IPS-15b (cell line): ENCODE measurements around the gene MYO9A.

Source experiments
- H3K27me3 ChIP-seq: one replicate; pipeline ENCODE4 v1.6.1; 2013; ENCODE audit warnings: low read length; ENCODE audit not compliant: control insufficient read depth, insufficient read depth
- H3K36me3 ChIP-seq: one replicate; pipeline ENCODE4 v1.6.1; 2013; ENCODE audit warnings: low read length; ENCODE audit not compliant: control insufficient read depth, insufficient read depth
- H3K4me1 ChIP-seq: one replicate; pipeline ENCODE4 v1.6.1; 2013; ENCODE audit warnings: mild to moderate bottlenecking, low read length; ENCODE audit not compliant: control insufficient read depth, insufficient read depth
- H3K4me3 ChIP-seq: one replicate; pipeline ENCODE4 v1.5.1; 2013; ENCODE audit warnings: low read depth, low read length
- H3K9ac ChIP-seq: one replicate; pipeline ENCODE4 v1.6.1; 2013; ENCODE audit warnings: low read depth, mild to moderate bottlenecking, low read length
- H3K9me3 ChIP-seq: one replicate; pipeline ENCODE4 v1.6.1; 2013; ENCODE audit warnings: mild to moderate bottlenecking, low read length; ENCODE audit not compliant: control insufficient read depth, insufficient read depth

The MYO9A gene

DNA sequence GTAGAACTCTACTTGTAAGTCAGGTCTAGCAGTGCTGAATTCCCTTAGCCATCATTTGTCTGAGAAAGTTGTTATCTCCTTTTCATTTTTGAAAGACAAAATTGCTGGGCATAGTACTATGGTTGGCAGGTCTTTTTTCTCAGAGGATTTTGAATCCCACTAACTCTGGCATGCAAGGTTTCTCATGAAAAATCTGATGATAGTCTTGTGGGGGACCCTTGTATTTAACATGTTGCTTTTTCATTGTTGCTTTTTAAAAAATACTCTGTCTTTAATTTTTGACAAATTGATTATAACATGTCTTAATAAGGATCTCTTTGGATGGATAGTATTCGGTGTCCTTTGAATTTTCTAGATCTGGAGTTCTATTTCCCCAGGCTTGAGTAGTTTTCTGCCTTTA is 186.7 kb downstream of the MYO9A start:
- Histone ChIP-seq H3K36me3 (no peaks in the 10 kb centered on the region), H3K27me3 (no peaks in the 10 kb centered on the region), H3K9ac (no peak overlapping the region), H3K9me3 (no peaks in the 10 kb centered on the region), H3K4me1 (no peaks in the 10 kb centered on the region), H3K4me3 (no peak overlapping the region)

DNA sequence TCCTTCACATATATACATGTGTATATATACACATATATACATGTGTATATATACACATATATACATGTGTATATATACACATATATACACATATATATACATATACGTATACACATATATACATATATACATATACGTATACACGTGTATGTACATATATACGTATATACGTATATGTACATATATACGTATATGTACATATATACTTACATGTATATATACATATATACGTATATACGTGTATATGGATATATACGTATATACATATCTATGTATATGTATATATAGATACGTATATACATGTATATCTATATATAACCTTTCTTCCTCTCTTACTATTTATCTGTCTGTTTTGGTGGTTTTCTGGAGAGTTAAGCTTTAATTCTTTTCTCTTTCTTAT is 192.8 kb downstream of the MYO9A start:
- Histone ChIP-seq H3K27me3 (no peaks in the 10 kb centered on the region), H3K36me3 (no peaks in the 10 kb centered on the region), H3K9me3 (no peaks in the 10 kb centered on the region), H3K4me3 (no peak overlapping the region), H3K9ac (no peak overlapping the region), H3K4me1 (no peaks in the 10 kb centered on the region)

DNA sequence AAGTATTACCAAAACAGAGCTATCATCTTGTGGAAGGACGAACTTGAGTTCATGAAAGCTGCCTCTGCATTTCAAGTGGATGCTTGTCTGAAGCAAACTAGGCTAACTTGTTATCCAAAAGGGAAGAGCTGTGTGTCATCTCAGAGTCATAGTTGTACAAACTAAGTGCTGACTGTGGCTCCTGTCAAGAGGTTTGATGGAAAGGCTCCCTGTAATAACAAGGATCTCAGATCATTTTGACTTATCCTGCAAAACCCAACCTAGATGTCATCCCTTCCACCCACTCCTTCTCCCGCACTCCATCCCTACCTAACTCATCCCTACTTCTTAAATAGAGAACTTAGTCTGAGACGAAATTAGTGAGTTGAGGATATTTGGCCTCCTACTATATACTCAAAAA is 196.8 kb downstream of the MYO9A start:
- Histone ChIP-seq H3K4me1 (peaks cover 2% of the 10 kb centered on the region), H3K36me3 (no peaks in the 10 kb centered on the region), H3K9ac (no peak overlapping the region), H3K4me3 (no peak overlapping the region), H3K27me3 (no peaks in the 10 kb centered on the region), H3K9me3 (no peaks in the 10 kb centered on the region)

DNA sequence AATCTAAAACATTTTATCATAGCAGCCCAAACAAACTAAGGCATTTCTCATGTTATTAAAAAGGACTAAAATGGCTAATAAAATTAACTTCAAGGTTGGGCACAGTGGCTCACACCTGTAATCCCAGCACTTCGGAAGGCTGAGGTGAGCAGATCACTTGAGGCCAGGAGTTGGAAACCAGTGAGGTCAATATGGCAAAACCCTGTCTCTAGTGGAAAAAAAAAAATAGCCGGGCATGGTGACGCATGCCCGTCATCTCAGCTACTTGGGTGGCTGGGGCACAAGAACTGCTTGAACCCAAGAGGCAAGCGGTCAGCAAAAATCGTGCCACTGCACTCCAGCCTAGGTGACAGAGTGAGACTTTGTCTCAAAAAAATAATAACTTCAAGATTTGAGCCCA is 197.4 kb downstream of the MYO9A start:
- H3K36me3 ChIP-seq: no peaks in the 10 kb centered on the region
- H3K9ac ChIP-seq: no peak overlapping the region
- H3K9me3 ChIP-seq: no peaks in the 10 kb centered on the region
- no peaks in the 10 kb centered on the region for H3K27me3 ChIP-seq
- peaks cover 3% of the 10 kb centered on the region for H3K4me1 ChIP-seq
- no peak overlapping the region for H3K4me3 ChIP-seq

DNA sequence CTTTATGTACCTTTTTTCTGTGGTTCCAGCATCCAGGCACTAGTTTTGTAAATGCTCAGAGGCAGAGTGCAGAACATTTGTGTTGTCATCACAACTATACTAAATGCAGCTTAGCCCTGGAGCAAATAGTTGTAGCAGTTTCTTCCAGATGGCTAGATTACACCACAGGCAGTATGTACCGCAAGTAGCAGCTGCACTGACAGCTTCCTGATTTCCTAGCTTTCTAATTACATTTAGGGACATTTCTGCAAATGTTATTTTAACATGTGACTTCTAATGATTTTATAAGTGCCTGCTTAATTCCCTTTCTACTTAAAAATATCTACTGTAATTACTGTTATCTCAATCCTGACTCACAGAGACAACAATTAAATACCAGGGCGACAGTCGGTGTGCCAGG is 201.1 kb downstream of the MYO9A start:
- Histone ChIP-seq H3K4me3 (no peak overlapping the region), H3K9me3 (no peaks in the 10 kb centered on the region), H3K4me1 (peaks cover 3% of the 10 kb centered on the region), H3K27me3 (no peaks in the 10 kb centered on the region), H3K36me3 (no peaks in the 10 kb centered on the region), H3K9ac (no peak overlapping the region)

DNA sequence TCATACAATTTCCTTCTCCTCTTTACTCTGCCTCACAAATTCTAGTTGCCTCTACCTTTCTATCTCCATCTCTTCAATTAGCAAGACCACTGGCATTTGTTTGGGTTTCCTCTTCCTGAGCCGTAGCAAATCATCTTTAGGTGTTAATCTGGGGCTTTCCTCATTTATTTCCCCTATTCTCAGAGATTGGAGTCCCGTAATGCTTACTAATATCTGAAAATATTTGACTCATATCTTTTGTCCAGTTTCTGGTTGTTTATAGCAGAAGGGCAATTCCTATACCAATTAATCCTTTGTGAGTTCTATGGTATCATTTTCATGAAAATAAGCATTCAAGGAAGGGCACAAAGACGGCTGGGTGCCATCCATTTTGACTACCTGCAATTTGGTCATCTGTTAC is 203.9 kb downstream of the MYO9A start:
- Histone ChIP-seq H3K9me3 (no peaks in the 10 kb centered on the region), H3K4me3 (no peak overlapping the region), H3K4me1 (peaks cover 3% of the 10 kb centered on the region), H3K36me3 (no peaks in the 10 kb centered on the region), H3K27me3 (no peaks in the 10 kb centered on the region), H3K9ac (no peak overlapping the region)

DNA sequence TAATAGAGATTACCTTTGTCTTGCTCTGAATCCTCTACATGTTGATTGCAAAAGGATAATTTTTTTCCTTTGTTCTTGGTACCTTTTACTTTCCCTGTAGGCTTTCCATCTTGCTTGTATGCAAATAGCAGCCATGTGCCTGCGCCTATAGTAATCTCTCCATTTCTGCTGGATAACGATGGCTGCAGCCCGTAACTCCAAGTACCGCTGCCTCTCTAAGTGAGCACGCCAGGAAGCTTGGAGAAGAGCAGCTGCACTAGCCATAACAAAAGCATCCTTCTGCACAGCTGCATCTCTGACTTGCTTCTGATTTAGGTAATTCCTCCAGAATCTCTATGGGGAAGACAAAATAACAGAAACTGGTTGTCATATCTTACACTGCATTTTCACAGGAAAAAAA is 218.3 kb downstream of the MYO9A start:
- Histone ChIP-seq H3K4me1 (no peaks in the 10 kb centered on the region), H3K4me3 (no peak overlapping the region)

DNA sequence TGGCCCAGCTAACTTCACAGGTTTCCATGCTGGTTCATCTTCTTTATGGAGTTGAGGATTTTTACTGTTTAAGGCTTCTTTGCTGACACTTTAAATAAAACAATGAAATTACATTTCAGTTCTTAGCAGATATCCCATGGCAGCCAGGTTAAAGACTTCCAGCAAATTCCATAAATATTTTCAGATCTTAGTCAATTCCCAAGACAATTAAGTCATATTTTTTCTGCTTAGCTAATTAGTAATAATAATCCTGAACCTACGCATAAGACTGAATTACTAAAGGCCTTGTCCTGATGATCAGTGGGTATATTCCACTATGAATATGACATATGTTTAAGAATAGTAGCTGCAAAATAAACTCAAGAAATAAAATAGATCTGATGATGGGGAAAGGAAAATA is 224.3 kb downstream of the MYO9A start:
- no peaks in the 10 kb centered on the region for H3K9me3 ChIP-seq

More for the DNA sequence above, 218.3 kb downstream of the MYO9A start:
- Histone ChIP-seq H3K36me3 (peaks cover 3% of the 10 kb centered on the region), H3K27me3 (no peaks in the 10 kb centered on the region), H3K9me3 (no peaks in the 10 kb centered on the region), H3K9ac (no peak overlapping the region)

DNA sequence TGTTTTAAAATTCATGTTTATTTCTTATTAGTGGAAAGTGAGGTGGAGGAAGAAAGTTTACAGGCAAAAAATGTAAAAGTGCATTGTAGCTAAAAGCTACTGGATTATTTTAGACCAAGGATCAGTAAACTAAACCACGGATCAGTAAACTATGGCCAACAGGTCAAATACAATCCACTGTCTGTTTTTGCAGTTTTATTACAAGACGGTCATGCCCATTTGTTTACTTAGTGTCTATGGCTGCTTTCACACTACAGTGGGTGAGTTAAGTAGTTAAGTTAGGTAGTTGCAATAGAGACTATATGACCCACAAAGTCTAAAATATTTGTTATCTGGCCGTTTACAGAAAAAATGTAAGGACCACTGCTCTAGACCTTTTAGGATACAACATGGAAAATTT is 225.6 kb downstream of the MYO9A start:
- Histone ChIP-seq H3K4me3 (no peak overlapping the region), H3K9ac (no peak overlapping the region), H3K9me3 (no peaks in the 10 kb centered on the region), H3K4me1 (no peaks in the 10 kb centered on the region), H3K27me3 (no peaks in the 10 kb centered on the region), H3K36me3 (no peaks in the 10 kb centered on the region)

More for the DNA sequence above, 224.3 kb downstream of the MYO9A start:
- Histone ChIP-seq H3K9ac (no peak overlapping the region), H3K4me1 (no peaks in the 10 kb centered on the region), H3K36me3 (peaks cover 3% of the 10 kb centered on the region), H3K27me3 (no peaks in the 10 kb centered on the region), H3K4me3 (no peak overlapping the region)

DNA sequence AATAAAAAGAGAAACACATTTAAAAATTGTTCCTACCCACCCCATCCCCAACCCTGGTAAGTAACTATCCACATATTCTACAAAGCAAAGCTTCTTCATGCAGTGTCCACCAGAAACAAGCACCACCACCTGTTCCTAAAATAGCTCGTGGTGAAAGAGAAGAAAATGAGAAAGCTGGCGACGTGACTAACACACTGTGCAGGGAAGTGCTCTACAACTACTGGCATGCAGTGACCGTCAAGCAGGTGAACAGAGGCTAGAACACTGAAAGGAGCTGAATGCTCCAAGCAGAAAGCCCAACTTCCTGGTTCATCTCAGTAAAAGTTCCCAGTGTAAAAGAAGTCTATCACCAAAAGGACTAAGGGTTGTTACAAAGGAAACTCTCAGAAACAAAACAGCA is 226.9 kb downstream of the MYO9A start:
- Histone ChIP-seq H3K27me3 (no peaks in the 10 kb centered on the region), H3K9me3 (no peaks in the 10 kb centered on the region), H3K4me3 (no peak overlapping the region), H3K9ac (no peak overlapping the region), H3K36me3 (no peaks in the 10 kb centered on the region), H3K4me1 (no peaks in the 10 kb centered on the region)

DNA sequence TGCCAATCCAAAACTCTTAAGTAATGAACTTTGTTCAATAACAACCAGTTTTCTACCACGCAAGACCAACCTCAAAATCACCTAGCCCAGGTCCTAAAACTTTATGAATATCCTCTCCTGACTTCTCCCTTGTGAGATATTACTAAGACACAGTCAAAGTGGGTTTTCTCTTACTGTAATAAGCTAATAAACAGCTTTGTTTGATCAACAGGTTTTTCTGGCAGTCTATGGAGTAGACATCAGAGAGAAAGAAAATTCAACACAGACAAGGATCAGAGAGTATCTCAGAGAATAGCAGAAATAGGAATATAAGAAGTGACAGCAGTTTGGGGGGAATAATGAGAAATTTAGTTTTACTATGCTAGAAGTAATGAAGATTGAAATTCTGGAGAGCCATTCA is 228.0 kb downstream of the MYO9A start:
- H3K27me3 ChIP-seq: no peaks in the 10 kb centered on the region
- H3K4me3 ChIP-seq: no peak overlapping the region
- H3K36me3 ChIP-seq: no peaks in the 10 kb centered on the region
- H3K4me1 ChIP-seq: peaks cover 6% of the 10 kb centered on the region
- no peak overlapping the region for H3K9ac ChIP-seq
- H3K9me3 ChIP-seq: no peaks in the 10 kb centered on the region

DNA sequence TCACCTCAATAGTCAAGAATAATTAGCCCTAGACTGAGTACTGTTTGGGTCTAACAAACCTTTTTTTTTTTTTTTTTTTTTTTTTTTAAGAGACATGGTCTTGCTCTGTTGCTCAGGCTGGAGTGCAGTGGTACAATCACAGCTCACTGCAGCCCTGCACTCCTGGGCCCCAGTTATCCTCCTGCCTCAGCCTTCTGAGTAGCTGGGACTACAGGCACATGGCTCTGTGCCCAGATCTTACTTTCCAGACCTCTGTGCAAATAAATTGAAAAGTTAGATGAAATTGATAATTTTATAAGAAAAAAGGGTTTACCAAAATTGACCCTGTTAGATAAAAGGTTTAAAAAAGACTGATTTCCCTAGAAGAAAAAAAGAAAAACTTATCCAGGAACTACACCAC is 228.6 kb downstream of the MYO9A start:
- H3K9me3 ChIP-seq: no peaks in the 10 kb centered on the region
- no peaks in the 10 kb centered on the region for H3K27me3 ChIP-seq
- H3K4me3 ChIP-seq: no peak overlapping the region
- peaks cover 8% of the 10 kb centered on the region for H3K4me1 ChIP-seq
- no peaks in the 10 kb centered on the region for H3K36me3 ChIP-seq
- H3K9ac ChIP-seq: no peak overlapping the region

DNA sequence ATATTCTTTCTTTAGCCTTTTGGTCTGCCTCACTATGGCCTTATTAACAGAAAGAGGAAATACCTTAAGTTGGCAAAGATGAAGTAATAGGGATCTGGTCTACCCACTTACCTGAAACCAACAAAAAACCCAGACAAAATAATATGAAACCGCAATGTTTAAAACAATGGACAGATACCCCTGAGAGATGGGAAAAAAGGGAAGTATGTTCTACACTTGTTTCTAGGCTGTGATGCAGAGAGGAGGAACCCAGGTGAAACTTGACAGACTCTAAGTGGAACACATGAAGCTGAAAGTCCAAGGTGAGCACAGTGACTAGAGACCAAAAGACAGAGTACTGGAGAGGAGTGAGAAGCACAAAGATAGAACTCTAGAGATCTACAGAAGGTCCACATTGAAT is 229.2 kb downstream of the MYO9A start:
- H3K36me3 ChIP-seq: no peaks in the 10 kb centered on the region
- no peaks in the 10 kb centered on the region for H3K27me3 ChIP-seq
- H3K9me3 ChIP-seq: no peaks in the 10 kb centered on the region
- no peak overlapping the region for H3K9ac ChIP-seq
- peaks cover 8% of the 10 kb centered on the region for H3K4me1 ChIP-seq
- no peak overlapping the region for H3K4me3 ChIP-seq
